ENCODE results near the gene USP31. TPM values are rescaled to one million over a fixed set of nuclear protein-coding genes. Genes with fewer than 3 reads are reported as not detected.
A peak's percentile ranks its signal among the peaks of the same experiment; 100 is the strongest.

Gene USP31
- total RNA-seq, 1 experiment from 2014 or later = 11.3 TPM

DNA sequence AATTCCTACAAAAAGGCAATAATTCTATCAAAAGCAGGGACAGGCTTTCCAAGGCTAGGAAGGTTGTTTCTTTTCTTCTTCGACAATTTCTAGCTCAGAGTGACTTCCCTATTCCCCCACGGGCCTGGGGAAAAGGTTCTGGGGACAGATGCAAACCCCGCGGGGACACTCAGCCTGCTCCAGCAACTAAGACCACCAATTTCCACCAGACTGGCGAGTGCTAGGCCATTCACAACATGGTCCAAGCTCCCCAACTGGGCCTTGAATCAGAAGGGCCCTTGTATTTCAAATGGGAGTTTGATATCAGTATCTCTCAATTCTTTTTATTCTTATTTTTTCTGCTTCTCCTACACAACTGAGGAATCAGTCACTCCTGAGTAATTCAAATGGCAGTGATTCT lies 86.7 kb downstream of the USP31 start:
- H3K4me3 ChIP-seq (ENCODE audit: low read depth, low read length) = no peak overlapping the region
- Mint-ChIP-seq H3K27ac (ENCODE audit: unreplicated experiment) (no peak overlapping the region), H3K4me3 (ENCODE audit: unreplicated experiment) (no peak overlapping the region), H3K27me3 (ENCODE audit: insufficient read depth, unreplicated experiment) (peaks cover 8% of the 10 kb centered on the region), H3K36me3 (ENCODE audit: insufficient read depth, unreplicated experiment) (peaks cover 8% of the 10 kb centered on the region), H3K9me3 (ENCODE audit: unreplicated experiment) (peaks cover 2% of the 10 kb centered on the region), H3K4me1 (ENCODE audit: low read depth, unreplicated experiment) (peaks cover 6% of the 10 kb centered on the region)
- H3K4me1 ChIP-seq = no peaks in the 10 kb centered on the region
- DNase-seq = no peak
- intact Hi-C loops (cut with micrococcal nuclease; ENCODE audit: unreplicated experiment) = loop anchor here (10.0 kb wide), 1 partner anchor 372 kb away; no protein-coding TSS in a partner anchor
- BruUV-seq (replicated peaks) = no TSS peak
- ChIA-PET CTCF (no interaction called here), POLR2A (no interaction called here)
- no peaks in the 10 kb centered on the region for H3K36me3 ChIP-seq (ENCODE audit: control insufficient read depth, insufficient read depth, low read length)
- H3K9me3 ChIP-seq = no peaks in the 10 kb centered on the region
- no peaks in the 10 kb centered on the region for H3K27me3 ChIP-seq (replicated peaks; ENCODE audit: control insufficient read depth, insufficient read depth, low read length)
- TF ChIP-seq, protein P1, sequence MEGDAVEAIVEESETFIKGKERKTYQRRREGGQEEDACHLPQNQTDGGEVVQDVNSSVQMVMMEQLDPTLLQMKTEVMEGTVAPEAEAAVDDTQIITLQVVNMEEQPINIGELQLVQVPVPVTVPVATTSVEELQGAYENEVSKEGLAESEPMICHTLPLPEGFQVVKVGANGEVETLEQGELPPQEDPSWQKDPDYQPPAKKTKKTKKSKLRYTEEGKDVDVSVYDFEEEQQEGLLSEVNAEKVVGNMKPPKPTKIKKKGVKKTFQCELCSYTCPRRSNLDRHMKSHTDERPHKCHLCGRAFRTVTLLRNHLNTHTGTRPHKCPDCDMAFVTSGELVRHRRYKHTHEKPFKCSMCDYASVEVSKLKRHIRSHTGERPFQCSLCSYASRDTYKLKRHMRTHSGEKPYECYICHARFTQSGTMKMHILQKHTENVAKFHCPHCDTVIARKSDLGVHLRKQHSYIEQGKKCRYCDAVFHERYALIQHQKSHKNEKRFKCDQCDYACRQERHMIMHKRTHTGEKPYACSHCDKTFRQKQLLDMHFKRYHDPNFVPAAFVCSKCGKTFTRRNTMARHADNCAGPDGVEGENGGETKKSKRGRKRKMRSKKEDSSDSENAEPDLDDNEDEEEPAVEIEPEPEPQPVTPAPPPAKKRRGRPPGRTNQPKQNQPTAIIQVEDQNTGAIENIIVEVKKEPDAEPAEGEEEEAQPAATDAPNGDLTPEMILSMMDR (IDR thresholded peaks at IDR 0.05; ENCODE audit: insufficient read depth in 1 of 2, low read depth in 1 of 2, low read length in 1 of 2, severe bottlenecking in 1 of 2, unreplicated experiment in 1 of 2) = no peak

DNA sequence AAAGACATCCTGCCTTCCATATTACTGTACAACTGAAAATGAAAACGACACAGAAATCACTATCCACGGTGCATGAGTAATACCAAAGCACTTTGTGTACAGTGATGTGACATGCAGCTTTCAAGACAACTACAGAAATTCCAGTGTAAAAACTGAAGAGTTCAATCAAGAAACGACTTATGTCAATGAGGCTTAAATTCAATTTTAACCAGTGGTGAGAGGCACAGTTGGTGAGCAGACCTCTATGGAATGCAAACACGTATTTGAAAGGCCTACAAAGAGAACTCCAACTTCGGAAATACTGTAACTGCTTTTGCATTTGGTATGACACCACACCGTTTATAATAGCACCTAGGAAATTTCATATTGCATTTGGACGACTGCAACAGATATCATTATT lies 87.6 kb downstream of the USP31 start:
- CTCF ChIA-PET = no interaction called here
- H3K27me3 Mint-ChIP-seq (ENCODE audit: insufficient read depth, unreplicated experiment) = peaks cover 13% of the 10 kb centered on the region
- POLR2A ChIA-PET = no interaction called here
- no peaks in the 10 kb centered on the region for H3K4me1 ChIP-seq
- H3K36me3 Mint-ChIP-seq (ENCODE audit: insufficient read depth, unreplicated experiment) = peaks cover 6% of the 10 kb centered on the region
- no peak overlapping the region for H3K4me3 ChIP-seq (ENCODE audit: low read depth, low read length)
- H3K4me3 Mint-ChIP-seq (ENCODE audit: unreplicated experiment) = no peak overlapping the region
- DNase-seq = no peak
- intact Hi-C loops (cut with micrococcal nuclease; ENCODE audit: unreplicated experiment) = loop anchor here (10.0 kb wide), 1 partner anchor 373 kb away; no protein-coding TSS in a partner anchor
- H3K9me3 Mint-ChIP-seq (ENCODE audit: unreplicated experiment) = peaks cover 9% of the 10 kb centered on the region
- no TSS peak for BruUV-seq (replicated peaks)
- no peaks in the 10 kb centered on the region for H3K36me3 ChIP-seq (ENCODE audit: control insufficient read depth, insufficient read depth, low read length)
- TF ChIP-seq, protein P1 (IDR thresholded peaks at IDR 0.05; ENCODE audit: insufficient read depth in 1 of 2, low read depth in 1 of 2, low read length in 1 of 2, severe bottlenecking in 1 of 2, unreplicated experiment in 1 of 2) = no peak
- peaks cover 6% of the 10 kb centered on the region for H3K4me1 Mint-ChIP-seq (ENCODE audit: low read depth, unreplicated experiment)
- no peaks in the 10 kb centered on the region for H3K27me3 ChIP-seq (replicated peaks; ENCODE audit: control insufficient read depth, insufficient read depth, low read length)
- H3K9me3 ChIP-seq = no peaks in the 10 kb centered on the region
- no peak overlapping the region for H3K27ac Mint-ChIP-seq (ENCODE audit: unreplicated experiment)

DNA sequence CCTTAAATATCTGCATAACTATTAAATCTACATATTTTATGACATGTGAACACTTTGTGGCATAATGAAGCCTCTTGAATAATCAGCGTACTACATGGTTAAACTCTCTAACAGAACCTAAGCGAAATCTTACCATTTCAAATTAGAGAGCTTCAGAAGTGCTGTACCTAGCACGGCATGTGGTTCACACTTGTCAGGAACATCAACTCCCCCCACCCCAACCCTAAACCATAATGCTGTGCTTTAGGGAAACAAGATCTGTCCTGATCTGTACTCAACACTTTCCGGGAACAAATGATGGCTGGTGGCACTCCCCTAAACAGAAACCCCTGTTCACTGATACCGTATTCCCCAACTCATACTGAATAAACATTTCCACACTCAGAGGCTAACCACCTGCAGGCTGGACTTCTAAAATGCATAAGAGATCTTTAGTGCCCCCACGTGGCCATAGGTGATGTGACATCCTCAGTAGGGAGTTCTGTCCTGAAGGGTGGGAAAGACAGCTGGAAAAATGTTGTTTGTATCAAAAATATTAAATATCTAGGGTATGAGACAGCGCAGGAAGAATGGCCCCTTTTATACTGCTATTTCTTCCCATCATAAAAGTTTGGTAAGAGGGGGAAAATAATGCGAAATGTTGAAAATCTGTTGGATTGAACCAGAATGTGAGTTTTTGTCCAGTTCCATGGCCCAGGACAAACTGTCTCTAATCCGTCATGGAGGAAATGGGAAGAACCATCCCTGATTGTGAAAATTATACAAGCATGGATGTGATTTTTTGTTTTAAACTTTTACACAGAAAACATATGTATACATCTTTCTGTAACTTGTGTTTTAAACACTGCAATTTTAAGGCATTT lies 88.6 kb downstream of the USP31 start:
- Mint-ChIP-seq H3K9me3 (ENCODE audit: unreplicated experiment) (peaks cover 9% of the 10 kb centered on the region), H3K27me3 (ENCODE audit: insufficient read depth, unreplicated experiment) (peaks cover 15% of the 10 kb centered on the region), H3K4me1 (ENCODE audit: low read depth, unreplicated experiment) (peaks cover 6% of the 10 kb centered on the region), H3K4me3 (ENCODE audit: unreplicated experiment) (no peak overlapping the region), H3K36me3 (ENCODE audit: insufficient read depth, unreplicated experiment) (peaks cover 6% of the 10 kb centered on the region), H3K27ac (ENCODE audit: unreplicated experiment) (no peak overlapping the region)
- Histone ChIP-seq H3K36me3 (ENCODE audit: control insufficient read depth, insufficient read depth, low read length) (no peaks in the 10 kb centered on the region), H3K4me1 (no peaks in the 10 kb centered on the region), H3K27me3 (replicated peaks; ENCODE audit: control insufficient read depth, insufficient read depth, low read length) (no peaks in the 10 kb centered on the region), H3K4me3 (ENCODE audit: low read depth, low read length) (no peak overlapping the region), H3K9me3 (no peaks in the 10 kb centered on the region)
- ChIA-PET CTCF (no interaction called here), POLR2A (no interaction called here)
- BruUV-seq (replicated peaks) = no TSS peak
- TF ChIP-seq, protein P1 (IDR thresholded peaks at IDR 0.05; ENCODE audit: insufficient read depth in 1 of 2, low read depth in 1 of 2, low read length in 1 of 2, severe bottlenecking in 1 of 2, unreplicated experiment in 1 of 2) = peak; percentile 68 to 80
- intact Hi-C loops (cut with micrococcal nuclease; ENCODE audit: unreplicated experiment) = loop anchor here (1.0 to 10.0 kb wide), 2 partner anchors 161 to 374 kb away; no protein-coding TSS in a partner anchor
- DNase-seq = peak; percentile 64 to 72
